Suprapubic skin (tissue), 4 donors: ENCODE data around the gene MINAR1. TPM values are rescaled to one million over a fixed set of nuclear protein-coding genes. Genes with fewer than 3 reads are reported as not detected.

Experiments
- DNase-seq, 2 donors: peaks; one replicate each; pipeline ENCODE4 v3.0.0-alpha.2; 2019; ENCODE audit warnings: low spot score in 2 of 2
- H3K27ac ChIP-seq: fragments of 200-600 bp; sonication (generic); one replicate; pipeline ENCODE4 v1.5.1; 2019
- H3K27me3 ChIP-seq: fragments of 200-600 bp; sonication (generic); one replicate; pipeline ENCODE4 v1.5.1; 2019
- H3K36me3 ChIP-seq: fragments of 200-600 bp; sonication (generic); one replicate; pipeline ENCODE4 v1.5.1; 2019
- H3K4me1 ChIP-seq: fragments of 200-600 bp; sonication (generic); one replicate; pipeline ENCODE4 v1.5.1; 2019
- H3K4me3 ChIP-seq: fragments of 200-600 bp; sonication (generic); one replicate; pipeline ENCODE4 v1.5.1; 2019; ENCODE audit warnings: mild to moderate bottlenecking
- H3K9me3 ChIP-seq: fragments of 200-600 bp; sonication (generic); one replicate; pipeline ENCODE4 v1.5.1; 2019
- EP300 ChIP-seq: sonication (generic); formaldehyde crosslinking; IDR thresholded peaks from one replicate; pipeline ENCODE4 v1.6.1; 2017; ENCODE audit warnings: antibody characterized with exemption
- POLR2A ChIP-seq, 2 donors: fragments of 450-650 bp; IDR thresholded peaks; one replicate each; pipeline ENCODE4 v1.6.1; 2017; ENCODE audit warnings: antibody characterized with exemption in 2 of 2, mild to moderate bottlenecking in 2 of 2, moderate library complexity in 2 of 2
- POLR2AphosphoS5 ChIP-seq, 3 donors: sonication (generic); formaldehyde crosslinking; IDR thresholded peaks; one replicate each; pipeline ENCODE4 v1.6.1; 2017; ENCODE audit warnings: antibody characterized with exemption in 3 of 3
- WGBS: methylation state at CpG from one replicate; pipeline ENCODE4 v1.1.5; 2018; 5-methylcytosine and 5-hydroxymethylcytosine counted together
- total RNA-seq, 4 donors: library from RNA; depleted of rRNA; stranded (reverse); fragments of >200 nt; gene quantifications; one replicate each; pipeline ENCODE4 v1.1.0, GENCODE V29; 2016
- TF ChIP-seq, protein P1 (sequence below), 2 donors: fragments of 200-600 bp in 1 of 2; fragments of 450-650 bp in 1 of 2; sonication (generic) in 1 of 2; IDR thresholded peaks; one replicate each; pipeline ENCODE4 v1.5.1; 2016 to 2019; ENCODE audit warnings: antibody characterized with exemption in 2 of 2, mild to moderate bottlenecking in 1 of 2, moderate library complexity in 1 of 2

The MINAR1 gene
- total RNA-seq, 4 donors from 2014 or later, result 0.23 to 1.1 (median 0.56) TPM

DNA sequence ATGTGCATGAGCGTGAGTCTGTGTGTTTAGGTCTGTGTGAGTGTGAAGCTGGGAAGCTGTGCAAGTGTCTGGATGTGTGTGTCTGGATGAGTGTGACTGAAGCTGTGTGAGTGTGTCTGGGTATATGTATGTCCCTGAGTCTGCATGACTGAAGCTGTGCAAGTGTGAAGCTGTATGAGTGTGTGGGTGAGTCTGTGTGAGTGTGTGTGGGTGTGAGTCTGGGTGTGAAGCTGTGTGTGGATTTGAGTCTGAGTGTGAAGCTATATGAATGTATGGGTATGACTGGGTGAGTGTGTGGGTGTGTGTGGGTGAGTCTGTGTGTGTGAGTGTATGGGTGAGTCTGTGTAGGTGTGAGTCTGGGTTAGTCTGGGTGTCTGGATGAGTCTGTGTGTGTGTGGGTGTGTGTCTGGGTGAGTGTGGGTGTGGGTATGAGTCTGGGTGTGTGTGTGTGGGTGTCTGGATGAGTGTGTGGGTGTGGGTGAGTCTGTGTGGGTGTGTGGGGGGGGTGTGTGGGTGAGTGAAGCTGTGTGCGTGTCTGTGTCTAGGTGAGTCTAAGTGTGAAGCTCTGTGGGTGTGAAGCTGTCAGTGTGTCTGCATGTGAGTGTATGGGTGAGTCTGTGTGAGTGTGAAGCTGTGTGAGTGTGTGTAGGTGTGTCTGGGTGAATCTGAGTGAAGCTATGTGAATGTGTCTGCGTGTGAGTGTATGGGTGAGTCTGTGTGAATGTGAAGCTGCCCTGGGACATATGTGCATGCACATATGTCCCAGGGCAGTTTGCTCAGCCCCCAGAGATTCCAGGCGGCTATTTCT, 20.3 kb downstream of the MINAR1 start:
- no peaks in the 10 kb centered on the region for H3K4me1 ChIP-seq
- TF ChIP-seq, protein P1, sequence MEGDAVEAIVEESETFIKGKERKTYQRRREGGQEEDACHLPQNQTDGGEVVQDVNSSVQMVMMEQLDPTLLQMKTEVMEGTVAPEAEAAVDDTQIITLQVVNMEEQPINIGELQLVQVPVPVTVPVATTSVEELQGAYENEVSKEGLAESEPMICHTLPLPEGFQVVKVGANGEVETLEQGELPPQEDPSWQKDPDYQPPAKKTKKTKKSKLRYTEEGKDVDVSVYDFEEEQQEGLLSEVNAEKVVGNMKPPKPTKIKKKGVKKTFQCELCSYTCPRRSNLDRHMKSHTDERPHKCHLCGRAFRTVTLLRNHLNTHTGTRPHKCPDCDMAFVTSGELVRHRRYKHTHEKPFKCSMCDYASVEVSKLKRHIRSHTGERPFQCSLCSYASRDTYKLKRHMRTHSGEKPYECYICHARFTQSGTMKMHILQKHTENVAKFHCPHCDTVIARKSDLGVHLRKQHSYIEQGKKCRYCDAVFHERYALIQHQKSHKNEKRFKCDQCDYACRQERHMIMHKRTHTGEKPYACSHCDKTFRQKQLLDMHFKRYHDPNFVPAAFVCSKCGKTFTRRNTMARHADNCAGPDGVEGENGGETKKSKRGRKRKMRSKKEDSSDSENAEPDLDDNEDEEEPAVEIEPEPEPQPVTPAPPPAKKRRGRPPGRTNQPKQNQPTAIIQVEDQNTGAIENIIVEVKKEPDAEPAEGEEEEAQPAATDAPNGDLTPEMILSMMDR (IDR thresholded peaks at IDR 0.05), result no peak
- TF ChIP-seq POLR2AphosphoS5 (IDR thresholded peaks at IDR 0.05) (no peak), POLR2A (IDR thresholded peaks at IDR 0.05) (no peak), EP300 (no peak)
- no peaks in the 10 kb centered on the region for H3K9me3 ChIP-seq
- H3K4me3 ChIP-seq, result no peak overlapping the region
- no peaks in the 10 kb centered on the region for H3K36me3 ChIP-seq
- 77% methylated on average over 4 of the region's 4 CpGs for WGBS
- peaks cover 13% of the 10 kb centered on the region for H3K27me3 ChIP-seq
- H3K27ac ChIP-seq, result no peak overlapping the region
- DNase-seq, result no peak

DNA sequence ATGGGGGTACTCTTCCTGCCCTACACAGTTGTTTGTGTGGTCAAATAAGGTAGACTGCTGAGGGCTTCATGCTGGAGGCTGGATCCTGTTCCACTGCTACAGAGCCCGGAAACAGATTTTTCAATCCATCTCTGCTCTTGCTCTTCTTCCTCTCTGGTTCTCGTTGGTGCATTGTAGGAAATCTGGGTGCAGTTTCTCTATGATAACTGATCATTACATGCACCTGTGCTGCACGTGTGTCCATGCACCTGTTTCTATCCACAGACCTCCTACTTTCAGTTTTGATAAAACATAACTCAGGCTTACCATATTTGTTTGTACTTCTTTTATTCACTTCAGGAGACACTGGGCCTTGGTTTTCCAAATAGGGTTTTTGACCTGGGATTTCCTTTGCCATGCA, 21.3 kb downstream of the MINAR1 start:
- DNase-seq, result no peak
- Histone ChIP-seq H3K27ac (no peak overlapping the region), H3K36me3 (no peaks in the 10 kb centered on the region), H3K27me3 (peaks cover 13% of the 10 kb centered on the region), H3K4me3 (no peak overlapping the region), H3K9me3 (no peaks in the 10 kb centered on the region), H3K4me1 (no peaks in the 10 kb centered on the region)
- TF ChIP-seq POLR2A (IDR thresholded peaks at IDR 0.05) (no peak), POLR2AphosphoS5 (IDR thresholded peaks at IDR 0.05) (no peak), EP300 (no peak)
- TF ChIP-seq, protein P1 (IDR thresholded peaks at IDR 0.05), result no peak
- 82% methylated on average over 3 of the region's 3 CpGs for WGBS

DNA sequence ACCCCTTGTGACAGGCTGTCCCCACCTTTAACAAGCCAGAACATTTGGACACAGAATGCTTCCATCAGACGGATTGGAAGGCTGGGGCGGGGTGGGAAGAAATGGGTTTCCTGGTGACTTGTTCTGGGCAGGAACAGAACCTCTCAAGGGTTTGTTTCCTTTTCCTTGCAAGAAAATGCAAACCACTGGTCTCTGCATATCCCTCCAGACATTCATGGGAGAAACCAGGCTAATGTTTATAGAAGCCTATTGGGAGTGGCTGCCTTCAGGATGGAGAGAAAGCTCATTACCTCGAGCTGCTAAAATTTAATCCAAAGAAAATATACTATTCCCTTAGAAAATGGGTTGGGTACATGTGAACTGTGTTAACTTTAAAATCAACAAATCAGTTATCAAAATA, 21.9 kb downstream of the MINAR1 start:
- peaks cover 13% of the 10 kb centered on the region for H3K27me3 ChIP-seq
- no peaks in the 10 kb centered on the region for H3K36me3 ChIP-seq
- DNase-seq, result no peak
- H3K27ac ChIP-seq, result no peak overlapping the region
- 68% methylated on average over 3 of the region's 3 CpGs for WGBS
- no peaks in the 10 kb centered on the region for H3K9me3 ChIP-seq
- H3K4me3 ChIP-seq, result no peak overlapping the region
- no peak for TF ChIP-seq EP300
- TF ChIP-seq, protein P1 (IDR thresholded peaks at IDR 0.05), result no peak
- TF ChIP-seq POLR2A (IDR thresholded peaks at IDR 0.05), result no peak
- TF ChIP-seq POLR2AphosphoS5 (IDR thresholded peaks at IDR 0.05), result no peak
- H3K4me1 ChIP-seq, result no peaks in the 10 kb centered on the region

DNA sequence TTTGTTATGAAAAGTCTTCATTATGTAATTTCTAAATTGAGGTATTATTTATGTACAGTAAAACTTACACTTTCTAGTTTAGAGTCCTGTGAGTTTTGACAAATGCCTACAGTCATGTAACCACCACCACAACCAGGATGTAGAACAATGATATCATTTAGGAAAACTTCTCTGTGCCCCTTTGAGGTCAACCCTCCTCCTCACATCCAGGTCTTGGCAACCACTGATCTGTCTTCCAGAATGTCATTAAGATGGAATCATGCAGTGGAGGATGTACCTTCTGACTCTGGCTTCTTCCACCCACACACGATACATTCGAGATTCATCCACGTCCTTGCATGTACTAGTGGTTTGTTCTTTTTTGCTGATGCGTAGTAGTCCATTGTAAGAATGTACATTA, 23.2 kb downstream of the MINAR1 start:
- no peaks in the 10 kb centered on the region for H3K9me3 ChIP-seq
- no peaks in the 10 kb centered on the region for H3K4me1 ChIP-seq
- no peak for TF ChIP-seq EP300
- TF ChIP-seq, protein P1 (IDR thresholded peaks at IDR 0.05), result no peak
- H3K36me3 ChIP-seq, result no peaks in the 10 kb centered on the region
- H3K27ac ChIP-seq, result no peak overlapping the region
- DNase-seq, result no peak
- H3K4me3 ChIP-seq, result no peak overlapping the region
- H3K27me3 ChIP-seq, result peaks cover 3% of the 10 kb centered on the region
- WGBS, result 90% methylated on average over 4 of the region's 4 CpGs

DNA sequence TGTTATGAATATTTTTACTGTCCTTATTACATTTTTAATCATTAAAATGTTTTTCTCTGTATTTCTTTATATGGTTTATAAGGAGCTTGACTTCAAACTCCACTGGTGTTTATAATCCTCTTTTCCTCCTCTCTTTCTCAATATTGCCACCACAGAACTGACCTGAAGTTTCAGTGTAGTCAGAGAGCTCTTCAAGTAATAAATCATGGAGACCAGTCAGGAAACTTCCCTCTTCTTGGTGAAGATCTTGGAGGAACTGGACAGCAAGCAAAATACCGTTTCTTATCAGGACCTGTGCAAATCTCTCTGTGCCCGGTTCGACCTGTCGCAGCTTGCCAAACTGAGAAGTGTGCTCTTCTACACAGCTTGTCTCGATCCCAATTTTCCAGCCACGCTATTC, 23.8 kb downstream of the MINAR1 start:
- TF ChIP-seq POLR2AphosphoS5 (IDR thresholded peaks at IDR 0.05) (no peak), EP300 (no peak)
- TF ChIP-seq, protein P1 (IDR thresholded peaks at IDR 0.05), result no peak
- no peak for DNase-seq
- 63% methylated on average over 6 of the region's 6 CpGs for WGBS

More for the DNA sequence above, 23.8 kb downstream of the MINAR1 start:
- Histone ChIP-seq H3K4me3 (no peak overlapping the region), H3K9me3 (no peaks in the 10 kb centered on the region), H3K27me3 (peaks cover 3% of the 10 kb centered on the region), H3K36me3 (no peaks in the 10 kb centered on the region), H3K27ac (no peak overlapping the region), H3K4me1 (no peaks in the 10 kb centered on the region)
